HUES6 (cell line): Measurements from ENCODE around the gene ZCCHC7.
"Not testable (repeated sequence)": the region's sequence is repeated elsewhere in the genome, so short reads cannot be mapped to it uniquely, and the experiment has no call there.

ENCODE experiments used
- H3K27ac ChIP-seq: 2 replicates; pipeline ENCODE4 v1.7.0; 2013; ENCODE audit warnings: low read depth, mild to moderate bottlenecking, low read length, inconsistent platforms
- H3K27me3 ChIP-seq: 2 replicates; pipeline ENCODE4 v1.6.1; 2013; ENCODE audit warnings: low read length; ENCODE audit not compliant: control insufficient read depth, insufficient read depth
- H3K36me3 ChIP-seq: 2 replicates; pipeline ENCODE4 v1.6.1; 2013; ENCODE audit warnings: low read length; ENCODE audit not compliant: control insufficient read depth, insufficient read depth
- H3K4me1 ChIP-seq: 2 replicates; pipeline ENCODE4 v1.6.1; 2013; ENCODE audit warnings: low read length; ENCODE audit not compliant: control insufficient read depth, insufficient read depth
- H3K4me3 ChIP-seq: 2 replicates; pipeline ENCODE4 v1.5.1; 2013; ENCODE audit warnings: low read depth, low read length
- H3K9ac ChIP-seq: one replicate; pipeline ENCODE4 v1.6.1; 2013; ENCODE audit warnings: mild to moderate bottlenecking, low read length
- H3K9me3 ChIP-seq: 2 replicates; pipeline ENCODE4 v1.6.1; 2013; ENCODE audit warnings: low read depth, low read length; ENCODE audit not compliant: control insufficient read depth, insufficient read depth

ZCCHC7 gene

GRCh38 chr9:37150415-37150814 is 30.0 kb downstream of the ZCCHC7 start:
- no peak overlapping the region for H3K27ac ChIP-seq
- H3K4me1 ChIP-seq: peaks cover 9% of the 10 kb centered on the region; the same call in 1 of the 2 replicates
- H3K27me3 ChIP-seq: no peaks in the 10 kb centered on the region
- H3K9me3 ChIP-seq: no peaks in the 10 kb centered on the region
- H3K9ac ChIP-seq: no peak overlapping the region
- H3K36me3 ChIP-seq: peaks cover 11% of the 10 kb centered on the region
- no peak overlapping the region for H3K4me3 ChIP-seq

GRCh38 chr9:37151812-37152211 is 31.4 kb downstream of the ZCCHC7 start:
- Histone ChIP-seq H3K9me3 (no peaks in the 10 kb centered on the region), H3K4me3 (no peak overlapping the region), H3K36me3 (peaks cover 11% of the 10 kb centered on the region), H3K4me1 (peaks cover 9% of the 10 kb centered on the region; the same call in 1 of the 2 replicates), H3K27me3 (no peaks in the 10 kb centered on the region), H3K27ac (no peak overlapping the region), H3K9ac (no peak overlapping the region)

GRCh38 chr9:37152365-37152764 is 32.0 kb downstream of the ZCCHC7 start:
- H3K9me3 ChIP-seq: no peaks in the 10 kb centered on the region
- H3K4me3 ChIP-seq: no peak overlapping the region
- peaks cover 9% of the 10 kb centered on the region; the same call in 1 of the 2 replicates for H3K4me1 ChIP-seq
- peaks cover 11% of the 10 kb centered on the region for H3K36me3 ChIP-seq
- H3K9ac ChIP-seq: no peak overlapping the region
- no peaks in the 10 kb centered on the region for H3K27me3 ChIP-seq
- no peak overlapping the region for H3K27ac ChIP-seq

GRCh38 chr9:37155601-37156000 is 35.2 kb downstream of the ZCCHC7 start:
- no peak overlapping the region for H3K27ac ChIP-seq

GRCh38 chr9:37156205-37156604 is 35.8 kb downstream of the ZCCHC7 start:
- Histone ChIP-seq H3K9ac (no peak overlapping the region), H3K4me1 (no peaks in the 10 kb centered on the region)

More at GRCh38 chr9:37155601-37156000, 35.2 kb downstream of the ZCCHC7 start:
- H3K9ac ChIP-seq: no peak overlapping the region
- H3K36me3 ChIP-seq: peaks cover 15% of the 10 kb centered on the region
- H3K4me3 ChIP-seq: no peak overlapping the region
- no peaks in the 10 kb centered on the region for H3K27me3 ChIP-seq
- no peaks in the 10 kb centered on the region for H3K4me1 ChIP-seq
- no peaks in the 10 kb centered on the region for H3K9me3 ChIP-seq

GRCh38 chr9:37156781-37157356 is 36.5 kb downstream of the ZCCHC7 start:
- H3K4me3 ChIP-seq: no peak overlapping the region
- no peaks in the 10 kb centered on the region for H3K27me3 ChIP-seq
- H3K36me3 ChIP-seq: peaks cover 15% of the 10 kb centered on the region
- H3K27ac ChIP-seq: no peak overlapping the region
- no peak overlapping the region for H3K9ac ChIP-seq
- H3K9me3 ChIP-seq: no peaks in the 10 kb centered on the region
- no peaks in the 10 kb centered on the region for H3K4me1 ChIP-seq

More at GRCh38 chr9:37156205-37156604, 35.8 kb downstream of the ZCCHC7 start:
- H3K9me3 ChIP-seq: no peaks in the 10 kb centered on the region
- no peak overlapping the region for H3K27ac ChIP-seq
- H3K4me3 ChIP-seq: no peak overlapping the region
- peaks cover 15% of the 10 kb centered on the region for H3K36me3 ChIP-seq
- no peaks in the 10 kb centered on the region for H3K27me3 ChIP-seq

- H3K4me1 ChIP-seq: peaks cover 6% of the 10 kb centered on the region; the same call in 1 of the 2 replicates
- peaks cover 10% of the 10 kb centered on the region for H3K36me3 ChIP-seq
- no peaks in the 10 kb centered on the region for H3K9me3 ChIP-seq
- H3K27me3 ChIP-seq: no peaks in the 10 kb centered on the region
- H3K4me3 ChIP-seq: no peak overlapping the region
- no peak overlapping the region for H3K9ac ChIP-seq
- H3K27ac ChIP-seq: no peak overlapping the region
Observed at GRCh38 chr9:37157726-37158377, 37.5 kb downstream of the ZCCHC7 start.

GRCh38 chr9:37163299-37163698 is 42.9 kb downstream of the ZCCHC7 start:
- Histone ChIP-seq H3K27me3 (no peaks in the 10 kb centered on the region), H3K9ac (no peak overlapping the region), H3K36me3 (peaks cover 4% of the 10 kb centered on the region), H3K27ac (no peak overlapping the region), H3K4me3 (no peak overlapping the region), H3K4me1 (peaks cover 6% of the 10 kb centered on the region; the same call in 1 of the 2 replicates), H3K9me3 (no peaks in the 10 kb centered on the region)

GRCh38 chr9:37164335-37164734 is 44.0 kb downstream of the ZCCHC7 start:
- not testable (repeated sequence) for H3K36me3 ChIP-seq, H3K9ac ChIP-seq, H3K27me3 ChIP-seq, H3K9me3 ChIP-seq, H3K4me3 ChIP-seq, H3K4me1 ChIP-seq, H3K27ac ChIP-seq

- Histone ChIP-seq H3K9ac (no peak overlapping the region), H3K27me3 (no peaks in the 10 kb centered on the region), H3K36me3 (no peaks in the 10 kb centered on the region; the same call in 1 of the 2 replicates), H3K27ac (no peak overlapping the region), H3K4me3 (no peak overlapping the region), H3K9me3 (no peaks in the 10 kb centered on the region), H3K4me1 (peaks cover 6% of the 10 kb centered on the region; the same call in 1 of the 2 replicates)
Observed at GRCh38 chr9:37165644-37166043, 45.3 kb downstream of the ZCCHC7 start.

- no peak overlapping the region for H3K9ac ChIP-seq
- H3K27ac ChIP-seq: peak overlapping the region; percentile 50; the same call in 1 of the 2 replicates
- H3K4me1 ChIP-seq: peaks cover 2% of the 10 kb centered on the region; the same call in 1 of the 2 replicates
- H3K27me3 ChIP-seq: no peaks in the 10 kb centered on the region
- H3K4me3 ChIP-seq: no peak overlapping the region
- no peaks in the 10 kb centered on the region; the same call in 1 of the 2 replicates for H3K36me3 ChIP-seq
- no peaks in the 10 kb centered on the region for H3K9me3 ChIP-seq
Observed at GRCh38 chr9:37167456-37168047, 47.2 kb downstream of the ZCCHC7 start.
